ENCODE measurements around the gene PNMA1. TPM values are rescaled to one million over a fixed set of nuclear protein-coding genes. Genes with fewer than 3 reads are reported as not detected.

Gene PNMA1
- total and polyA plus RNA-seq, 2 of the 13 experiments (the other 11 are each of a cell fraction or from before 2014, with no cell fraction given) = 7.0 to 8.3 TPM

GRCh38 chr14:73758392-73759182, 44.4 kb upstream of the PNMA1 start (continued):
- TF ChIP-seq ZC3H4 (CRISPR knock-in tag; IDR thresholded peaks at IDR 0.05; ENCODE audit: borderline replicate concordance) (no peak), HNRNPL (IDR thresholded peaks at IDR 0.05; ENCODE audit: low read depth, low read length) (0 out of 2 replicates have a peak, but pooled peaks have one; percentile 29), MXI1 (IDR thresholded peaks at IDR 0.05; ENCODE audit: borderline replicate concordance, low read depth, low read length) (no peak; the same call in 2 of the 3 replicates), MTA3 (CRISPR knock-in tag; IDR thresholded peaks at IDR 0.05) (no peak), CCAR2 (optimal IDR thresholded peaks at IDR 0.05; ENCODE audit: low read depth, low read length) (no peak), ZNF839 (CRISPR knock-in tag; IDR thresholded peaks at IDR 0.05; ENCODE audit: borderline replicate concordance) (no peak), SCMH1 (CRISPR knock-in tag; IDR thresholded peaks at IDR 0.05; ENCODE audit: borderline replicate concordance) (no peak), DMTF1 (CRISPR knock-in tag; IDR thresholded peaks at IDR 0.05) (no peak), HNF4A (CRISPR knock-in tag; IDR thresholded peaks at IDR 0.05) (0 out of 2 replicates have a peak, but pooled peaks have one; percentile 20), SRF (IDR thresholded peaks at IDR 0.05; ENCODE audit: low read depth, low read length) (no peak), ZFP36 (IDR thresholded peaks at IDR 0.05; ENCODE audit: borderline replicate concordance, low read depth, low read length, partially characterized antibody) (no peak), MZF1 (CRISPR knock-in tag; IDR thresholded peaks at IDR 0.05; ENCODE audit: borderline replicate concordance) (no peak), ZNF614 (CRISPR knock-in tag; IDR thresholded peaks at IDR 0.05; ENCODE audit: borderline replicate concordance) (no peak), EHMT2 (IDR thresholded peaks at IDR 0.05; ENCODE audit: borderline replicate concordance, low read depth, low read length) (no peak), ZNF333 (CRISPR knock-in tag; IDR thresholded peaks at IDR 0.05; ENCODE audit: borderline replicate concordance) (0 out of 2 replicates have a peak, but pooled peaks have one; percentile 48), TAF15 (IDR thresholded peaks at IDR 0.05; ENCODE audit: low read depth, low read length, poor library complexity, severe bottlenecking) (peak; percentile 75), ZNF547 (CRISPR knock-in tag; IDR thresholded peaks at IDR 0.05) (peak; percentile 51; the same call in 1 of the 2 replicates), ZNF766 (CRISPR knock-in tag; IDR thresholded peaks at IDR 0.05; ENCODE audit: borderline replicate concordance) (no peak)
- TF ChIP-seq, protein P1, sequence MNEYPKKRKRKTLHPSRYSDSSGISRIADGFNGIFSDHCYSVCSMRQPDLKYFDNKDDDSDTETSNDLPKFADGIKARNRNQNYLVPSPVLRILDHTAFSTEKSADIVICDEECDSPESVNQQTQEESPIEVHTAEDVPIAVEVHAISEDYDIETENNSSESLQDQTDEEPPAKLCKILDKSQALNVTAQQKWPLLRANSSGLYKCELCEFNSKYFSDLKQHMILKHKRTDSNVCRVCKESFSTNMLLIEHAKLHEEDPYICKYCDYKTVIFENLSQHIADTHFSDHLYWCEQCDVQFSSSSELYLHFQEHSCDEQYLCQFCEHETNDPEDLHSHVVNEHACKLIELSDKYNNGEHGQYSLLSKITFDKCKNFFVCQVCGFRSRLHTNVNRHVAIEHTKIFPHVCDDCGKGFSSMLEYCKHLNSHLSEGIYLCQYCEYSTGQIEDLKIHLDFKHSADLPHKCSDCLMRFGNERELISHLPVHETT (CRISPR knock-in tag; conservative IDR thresholded peaks at IDR 0.05) = 0 out of 2 replicates have a peak, but pooled peaks have one; percentile 21
- TF ChIP-seq, protein P2, sequence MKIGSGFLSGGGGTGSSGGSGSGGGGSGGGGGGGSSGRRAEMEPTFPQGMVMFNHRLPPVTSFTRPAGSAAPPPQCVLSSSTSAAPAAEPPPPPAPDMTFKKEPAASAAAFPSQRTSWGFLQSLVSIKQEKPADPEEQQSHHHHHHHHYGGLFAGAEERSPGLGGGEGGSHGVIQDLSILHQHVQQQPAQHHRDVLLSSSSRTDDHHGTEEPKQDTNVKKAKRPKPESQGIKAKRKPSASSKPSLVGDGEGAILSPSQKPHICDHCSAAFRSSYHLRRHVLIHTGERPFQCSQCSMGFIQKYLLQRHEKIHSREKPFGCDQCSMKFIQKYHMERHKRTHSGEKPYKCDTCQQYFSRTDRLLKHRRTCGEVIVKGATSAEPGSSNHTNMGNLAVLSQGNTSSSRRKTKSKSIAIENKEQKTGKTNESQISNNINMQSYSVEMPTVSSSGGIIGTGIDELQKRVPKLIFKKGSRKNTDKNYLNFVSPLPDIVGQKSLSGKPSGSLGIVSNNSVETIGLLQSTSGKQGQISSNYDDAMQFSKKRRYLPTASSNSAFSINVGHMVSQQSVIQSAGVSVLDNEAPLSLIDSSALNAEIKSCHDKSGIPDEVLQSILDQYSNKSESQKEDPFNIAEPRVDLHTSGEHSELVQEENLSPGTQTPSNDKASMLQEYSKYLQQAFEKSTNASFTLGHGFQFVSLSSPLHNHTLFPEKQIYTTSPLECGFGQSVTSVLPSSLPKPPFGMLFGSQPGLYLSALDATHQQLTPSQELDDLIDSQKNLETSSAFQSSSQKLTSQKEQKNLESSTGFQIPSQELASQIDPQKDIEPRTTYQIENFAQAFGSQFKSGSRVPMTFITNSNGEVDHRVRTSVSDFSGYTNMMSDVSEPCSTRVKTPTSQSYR (CRISPR knock-in tag; IDR thresholded peaks at IDR 0.05; ENCODE audit: borderline replicate concordance) = peak; percentile 32; the same call in 1 of the 2 replicates

Data from HepG2 (cell line).